ENCODE data around the gene RGS14.
A peak's percentile ranks its signal among the peaks of the same experiment; 100 is the strongest.
"Not testable (repeated sequence)": the region's sequence is repeated elsewhere in the genome, so short reads cannot be mapped to it uniquely, and the experiment has no call there.

The RGS14 gene

GRCh38 chr5:177328545-177329231 is 29.0 kb upstream of the RGS14 start:
- no peak for DNase-seq

DNA sequence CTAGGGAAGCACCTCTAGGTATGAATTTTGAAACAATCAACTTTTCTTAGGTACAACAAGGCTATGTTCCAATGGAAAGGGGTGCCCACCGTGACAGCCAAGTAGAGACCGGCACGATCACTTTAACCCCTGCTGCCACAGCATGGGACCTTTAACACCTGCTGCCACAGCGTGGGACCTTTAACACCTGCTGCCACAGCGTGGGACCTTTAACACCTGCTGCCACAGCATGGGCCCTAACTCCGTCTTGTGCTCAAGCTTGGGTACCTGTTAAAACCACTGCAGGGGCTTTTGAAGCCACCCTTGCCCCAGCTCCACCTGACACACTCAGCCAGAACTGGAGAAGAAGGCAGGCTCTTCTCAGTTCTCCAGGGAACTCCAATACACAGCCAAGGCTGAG is 27.8 kb upstream of the RGS14 start:
- no peak for DNase-seq

GRCh38 chr5:177330991-177331842 is 26.5 kb upstream of the RGS14 start:
- no peak for DNase-seq

DNA sequence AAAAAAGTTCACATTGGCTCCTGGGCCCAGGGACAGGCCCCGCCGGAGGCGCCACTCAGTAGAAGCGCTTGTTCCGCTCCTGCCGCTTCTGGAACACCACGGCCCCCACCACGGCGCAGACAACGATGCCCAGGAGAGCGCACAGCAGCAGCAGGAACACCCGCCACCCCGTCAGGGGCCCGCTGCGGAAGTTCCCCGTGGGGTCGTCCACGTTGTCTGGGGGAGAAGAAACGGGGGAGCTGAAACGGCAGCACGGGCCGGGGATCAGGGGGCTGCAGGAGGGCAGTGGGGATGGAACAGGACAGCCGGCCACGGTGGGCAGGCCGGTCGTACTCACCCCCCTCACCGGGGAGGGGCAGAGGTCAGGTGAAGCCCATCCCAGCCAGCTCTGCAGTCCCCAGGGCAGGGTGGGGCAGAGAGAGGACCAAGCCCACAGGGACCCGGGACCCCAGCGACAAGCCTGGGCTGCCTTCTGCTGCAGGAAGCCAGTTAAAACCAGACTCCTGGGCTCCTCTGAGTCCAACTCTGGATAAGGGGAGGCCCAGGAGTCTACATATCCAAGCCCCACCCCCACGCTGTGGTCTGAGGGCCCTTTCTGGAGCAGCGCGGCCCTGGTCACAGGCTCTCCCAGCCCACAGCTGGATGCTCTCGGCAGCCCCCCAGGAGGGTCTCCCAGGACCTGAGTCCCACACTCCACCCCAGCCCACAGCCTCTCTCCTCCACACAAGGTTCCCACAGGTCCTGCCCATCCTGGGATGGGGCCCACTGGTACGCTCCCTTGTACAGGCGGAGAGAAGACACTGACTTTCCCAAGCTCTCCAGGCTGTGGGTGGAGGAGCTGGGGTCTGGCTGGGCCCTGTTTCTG is 25.5 kb upstream of the RGS14 start:
- DNase-seq: no peak

DNA sequence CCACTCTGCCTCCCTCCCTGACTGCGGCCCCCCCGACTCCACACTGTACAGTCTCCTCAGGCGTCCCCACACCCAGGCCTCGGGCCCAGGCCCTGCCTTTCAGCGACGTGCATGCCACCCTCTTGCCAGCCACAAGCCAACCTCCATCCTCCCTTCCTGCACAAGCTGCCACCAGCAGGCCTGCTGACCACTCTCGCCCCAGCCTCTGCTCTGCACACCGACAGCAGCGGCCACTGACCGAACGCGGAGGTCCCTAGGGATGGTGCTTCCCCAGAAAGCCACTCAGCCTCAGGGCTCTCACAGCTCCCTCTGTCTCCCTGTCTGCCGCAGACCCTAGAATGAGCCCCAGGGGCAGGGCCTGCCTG is 24.8 kb upstream of the RGS14 start:
- no peak for DNase-seq

DNA sequence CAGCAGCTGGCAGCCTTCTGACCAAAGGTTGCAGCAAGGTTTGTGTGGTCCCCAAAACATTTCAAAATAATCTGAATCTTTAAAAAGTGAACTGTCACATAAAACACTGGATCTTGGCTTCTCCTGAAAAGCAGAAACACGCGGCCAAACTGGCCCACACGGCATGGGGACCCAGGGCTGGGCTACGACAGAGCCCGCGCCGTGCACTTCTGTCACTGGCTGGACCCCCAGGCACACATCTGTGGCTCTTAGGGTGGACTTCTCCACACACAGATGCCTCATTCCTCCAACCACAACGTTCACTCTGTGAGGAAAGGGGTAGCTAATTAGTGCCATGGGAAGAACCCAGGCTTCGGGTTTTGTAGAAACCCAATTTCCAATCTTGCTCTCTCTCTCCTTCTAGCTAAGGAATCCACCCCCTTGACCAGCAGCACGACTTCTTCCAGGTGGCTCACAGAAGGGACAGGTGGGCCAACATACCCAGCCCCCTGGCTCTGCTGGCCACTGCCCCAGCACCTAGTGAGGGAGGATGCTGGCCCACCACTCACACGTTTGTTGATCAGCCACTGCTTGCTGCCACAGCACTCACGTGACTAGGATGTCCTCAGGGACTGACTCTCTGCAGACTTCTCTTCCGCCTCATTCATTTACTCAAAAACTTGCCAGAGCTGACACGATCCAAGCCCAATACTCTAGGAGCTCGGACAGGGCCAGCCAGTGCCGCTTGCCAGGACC is 24.1 kb upstream of the RGS14 start:
- no peak for DNase-seq

DNA sequence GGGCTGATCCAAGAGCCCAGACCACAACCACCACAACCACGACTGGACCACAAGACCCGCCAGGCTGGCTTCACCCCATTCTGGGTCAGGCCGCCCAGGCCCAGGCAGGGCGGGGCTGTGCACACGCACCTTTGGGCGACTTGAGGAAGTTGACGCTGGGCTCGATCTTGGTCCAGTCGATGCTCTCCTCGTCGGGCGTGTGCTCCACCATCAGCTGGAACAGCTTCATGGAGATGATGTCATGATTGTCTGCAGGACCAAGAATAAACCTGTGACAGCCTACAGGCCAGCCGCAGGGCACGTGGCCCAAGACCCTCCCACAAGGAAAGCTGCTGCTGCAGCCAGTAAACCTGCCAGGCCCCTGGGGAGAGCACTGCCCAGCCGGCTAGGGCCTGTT is 23.6 kb upstream of the RGS14 start:
- DNase-seq: no peak

DNA sequence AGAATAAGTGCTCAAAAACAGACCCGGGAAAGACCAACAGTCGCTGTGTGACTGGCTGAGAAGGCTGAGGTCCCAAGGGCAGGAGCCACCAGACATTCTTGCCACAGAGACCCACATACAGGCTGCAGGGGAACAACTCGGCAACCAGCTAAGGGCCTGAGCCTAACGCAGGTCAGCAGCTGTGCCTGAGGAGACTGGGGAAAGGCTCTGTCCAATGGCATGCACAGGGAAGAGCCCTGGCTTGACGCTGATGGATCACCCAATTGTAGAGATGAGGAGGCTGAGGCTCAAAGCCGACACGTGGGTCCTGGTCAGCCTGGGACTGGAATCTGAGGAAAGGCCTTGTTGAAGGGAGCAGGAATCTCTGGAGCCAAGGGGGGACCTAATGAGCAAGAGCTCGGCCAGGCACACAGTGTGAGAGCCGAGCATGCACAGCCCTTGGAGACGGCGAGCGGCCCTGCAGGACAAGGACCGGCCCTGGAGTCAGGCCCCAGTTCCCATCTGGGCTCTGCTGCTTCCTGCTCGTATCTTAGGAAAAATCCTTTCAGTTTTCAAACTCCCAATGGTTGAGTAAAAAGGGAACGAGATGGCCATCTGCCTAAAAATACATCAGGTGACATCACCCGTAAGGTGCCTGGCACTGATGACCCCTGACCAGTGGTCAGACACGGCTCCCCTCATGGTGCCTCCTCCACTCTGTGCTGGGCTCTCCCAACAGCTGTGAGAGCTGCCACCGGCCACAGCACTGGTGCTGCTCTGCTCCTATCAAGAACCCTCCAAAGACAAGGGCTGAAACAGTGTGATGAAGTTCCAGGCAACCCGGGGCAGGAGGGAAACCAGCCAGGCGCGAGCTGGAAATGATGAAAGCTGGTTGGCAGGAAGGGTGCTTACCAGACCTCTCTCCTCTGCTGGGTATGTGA is 22.7 kb upstream of the RGS14 start:
- DNase-seq: no peak

DNA sequence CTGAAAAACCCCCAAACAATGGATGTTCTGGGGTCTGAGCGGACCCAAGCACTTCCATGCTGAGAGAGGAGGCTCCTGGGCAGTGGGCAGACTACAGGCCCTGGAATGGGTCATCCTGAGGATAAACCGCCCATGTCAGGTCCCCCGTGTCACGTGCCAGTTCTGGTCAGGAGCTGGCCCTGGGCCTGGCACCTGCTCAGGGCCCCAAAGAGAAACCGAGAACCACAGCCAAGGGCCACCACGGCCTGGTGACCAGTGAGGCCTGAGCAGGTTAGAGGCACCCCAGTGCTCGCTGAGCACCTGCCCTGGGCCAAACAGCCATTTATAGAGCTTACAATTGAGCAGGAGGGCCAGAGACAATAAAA is 22.0 kb upstream of the RGS14 start:
- no peak for DNase-seq

- peak; percentile 60 for DNase-seq
Observed at GRCh38 chr5:177336112-177336511, 21.6 kb upstream of the RGS14 start.

- DNase-seq: no peak
Observed at GRCh38 chr5:177336603-177337494, 20.9 kb upstream of the RGS14 start.

- DNase-seq: no peak
Observed at GRCh38 chr5:177338251-177339106, 19.2 kb upstream of the RGS14 start.

GRCh38 chr5:177339107-177339638 is 18.6 kb upstream of the RGS14 start:
- no peak for DNase-seq

- not testable (repeated sequence) for DNase-seq
Observed at GRCh38 chr5:177343000-177343399, 14.7 kb upstream of the RGS14 start.

GRCh38 chr5:177343777-177344176 is 13.9 kb upstream of the RGS14 start:
- DNase-seq: no peak

DNA sequence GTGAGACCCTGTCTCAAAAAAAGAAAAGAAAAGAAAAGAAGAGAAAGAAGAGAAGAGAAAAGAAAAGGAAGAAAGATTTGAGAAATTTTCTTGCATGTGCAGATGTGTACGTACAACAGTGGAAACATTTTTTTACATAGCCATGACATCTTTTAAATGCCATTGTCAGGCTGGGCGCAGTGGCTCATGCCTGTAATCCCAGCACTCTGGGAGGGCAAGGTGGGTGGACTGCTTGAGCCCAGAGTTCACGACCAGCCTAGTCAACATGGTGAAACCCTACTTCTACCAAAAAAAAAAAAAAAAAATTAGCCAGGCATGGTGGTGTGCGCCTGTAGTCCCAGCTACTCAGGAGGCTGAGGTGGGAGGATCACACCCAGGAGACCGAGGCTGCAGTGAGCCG is 12.8 kb upstream of the RGS14 start:
- no peak for DNase-seq

- DNase-seq: no peak
Observed at GRCh38 chr5:177346820-177347219, 10.9 kb upstream of the RGS14 start.

DNA sequence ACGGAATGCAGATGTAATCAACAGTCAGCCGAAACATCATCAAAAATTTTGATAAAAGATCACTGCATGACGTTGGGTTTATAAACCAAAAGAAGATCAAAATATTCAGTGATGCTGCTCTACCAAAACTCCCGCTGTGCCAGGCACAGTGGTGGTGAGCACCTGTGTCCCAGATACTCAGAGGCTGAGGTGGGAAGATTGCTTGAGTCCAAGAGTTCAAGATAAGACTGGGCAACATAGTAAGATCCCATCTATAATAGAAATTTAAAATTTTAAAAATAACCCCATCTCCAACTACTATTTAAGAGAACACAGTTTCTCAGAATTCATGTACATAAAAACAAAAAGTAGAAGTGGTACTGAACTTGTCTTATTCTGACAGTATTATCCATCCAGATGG is 10.0 kb upstream of the RGS14 start:
- DNase-seq: no peak

DNA sequence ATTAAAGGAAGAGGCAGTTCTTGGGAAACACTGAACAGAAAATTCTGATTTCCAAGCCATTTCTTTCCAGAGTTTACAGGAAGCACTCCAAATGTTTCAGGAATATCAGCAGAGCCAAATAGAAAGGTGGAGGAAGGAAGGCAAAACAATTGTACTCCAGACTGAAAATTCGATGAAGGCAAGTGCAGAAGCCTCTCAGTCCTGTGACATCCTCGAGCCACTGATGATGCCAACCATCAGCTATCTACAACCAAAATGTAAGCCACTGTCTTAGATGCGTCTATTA is 8.4 kb upstream of the RGS14 start:
- no peak for DNase-seq

GRCh38 chr5:177349762-177350161 is 8.0 kb upstream of the RGS14 start:
- DNase-seq: no peak
